B cell (primary cell): ENCODE measurements around the gene KLHL22. TPM values are rescaled to one million over a fixed set of nuclear protein-coding genes. Genes with fewer than 3 reads are reported as not detected.

Source experiments
- ATAC-seq: fragments of 200-7000 bp; cut with Tn5 transposase; one replicate; pipeline ENCODE4 v1.10.0; 2021; ENCODE audit warnings: low read depth, mild to moderate bottlenecking, moderate number of reproducible peaks, moderate library complexity
- CTCF ChIA-PET: fragments of 350-600 bp; sonication (Branson Sonifier 250); formaldehyde crosslinking; loops from one replicate; lab custom pipeline; 2021; ENCODE audit warnings: antibody characterized with exemption, inconsistent platforms; lab: Charles Lee
- POLR2A ChIA-PET: fragments of 350-600 bp; sonication (Branson Sonifier 250); formaldehyde crosslinking; loops from one replicate; lab custom pipeline; 2021; ENCODE audit warnings: antibody characterized with exemption; lab: Charles Lee
- DNase-seq: peaks from one replicate; pipeline ENCODE4 v3.0.0; 2013
- H2AFZ ChIP-seq: 2 replicates; pipeline ENCODE4 v1.6.1; 2012; ENCODE audit warnings: mild to moderate bottlenecking, low read depth, low read length; ENCODE audit not compliant: insufficient read depth, poor library complexity, severe bottlenecking
- H3K27ac ChIP-seq, 2 donors: 1 replicate in 1 of 2; 2 replicates in 1 of 2; pipeline ENCODE4 v1.5.1; 2012 to 2013; ENCODE audit warnings: low read length in 2 of 2, mild to moderate bottlenecking in 2 of 2, moderate library complexity in 1 of 2
- H3K27me3 ChIP-seq, 4 experiments: fragments of 200-600 bp in 1 of 4; sonication (generic) in 1 of 4; replicated peaks in 1 of 4; 1 replicate in 2 of 4; 2 replicates in 2 of 4; pipeline versions ENCODE4 v1.6.1 to v1.7.0; 2013 to 2016; ENCODE audit warnings: low read length in 3 of 4, mild to moderate bottlenecking in 2 of 4, mixed read lengths in 1 of 4, moderate library complexity in 1 of 4; ENCODE audit not compliant: insufficient read depth in 4 of 4, control insufficient read depth in 3 of 4; ENCODE audit errors: control extremely low read depth in 1 of 4
- H3K36me3 ChIP-seq, 2 experiments: replicated peaks in 1 of 2; 1 replicate in 1 of 2; 2 replicates in 1 of 2; pipeline versions ENCODE4 v1.6.1 to v1.7.1; 2013; ENCODE audit warnings: low read length in 1 of 2; ENCODE audit not compliant: insufficient read depth in 2 of 2, control insufficient read depth in 1 of 2; ENCODE audit errors: control extremely low read depth in 1 of 2, extremely low read depth in 1 of 2
- H3K4me1 ChIP-seq, 2 donors: fragments of 200-600 bp in 1 of 2; sonication (generic) in 1 of 2; 1 replicate in 1 of 2; 2 replicates in 1 of 2; pipeline versions ENCODE4 v1.5.1 to v1.6.1; 2013 to 2017; ENCODE audit warnings: low read length in 2 of 2; ENCODE audit not compliant: control insufficient read depth in 2 of 2, insufficient read depth in 2 of 2
- H3K4me2 ChIP-seq: replicated peaks from 2 replicates; pipeline ENCODE3; 2012; ENCODE audit warnings: mild to moderate bottlenecking, low read depth, low read length; ENCODE audit not compliant: poor library complexity, severe bottlenecking
- H3K4me3 ChIP-seq, 5 experiments: fragments of 200-600 bp in 1 of 5; sonication (generic) in 1 of 5; 1 replicate in 3 of 5; 2 replicates in 2 of 5; pipeline versions ENCODE4 v1.5.1 to v1.7.0; 2011 to 2016; ENCODE audit warnings: low read length in 4 of 5, mild to moderate bottlenecking in 4 of 5, low read depth in 2 of 5, control low read depth in 1 of 5, moderate library complexity in 1 of 5; ENCODE audit not compliant: insufficient read depth in 1 of 5; ENCODE audit errors: control extremely low read depth in 1 of 5, extremely low read depth in 1 of 5
- H3K79me2 ChIP-seq: fragments of 200-600 bp; sonication (generic); one replicate; pipeline ENCODE4 v1.6.0; 2016; ENCODE audit warnings: low read length; ENCODE audit not compliant: control insufficient read depth, insufficient read depth
- H3K9ac ChIP-seq: fragments of 200-600 bp; sonication (generic); 2 replicates; pipeline ENCODE4 v1.6.1; 2017; ENCODE audit warnings: mild to moderate bottlenecking, low read length, moderate library complexity
- H3K9me3 ChIP-seq, 3 donors: one replicate each; pipeline versions ENCODE4 v1.6.1 to v1.7.1; 2013; ENCODE audit warnings: low read length in 2 of 3; ENCODE audit not compliant: control insufficient read depth in 2 of 3, insufficient read depth in 1 of 3; ENCODE audit errors: control extremely low read depth in 1 of 3
- H4K20me1 ChIP-seq: 2 replicates; pipeline ENCODE4 v1.6.0; 2012; ENCODE audit warnings: mild to moderate bottlenecking, low read length; ENCODE audit not compliant: insufficient read depth, control insufficient read depth, poor library complexity, severe bottlenecking
- H3K27ac Mint-ChIP-seq: one replicate; pipeline ENCODE4 v1.8.0; 2021; ENCODE audit warnings: mixed read lengths
- H3K27me3 Mint-ChIP-seq: one replicate; pipeline ENCODE4 v1.8.0; 2021; ENCODE audit warnings: mixed read lengths
- H3K4me1 Mint-ChIP-seq: one replicate; pipeline ENCODE4 v1.8.0; 2021; ENCODE audit warnings: mixed read lengths
- H3K4me3 Mint-ChIP-seq: one replicate; pipeline ENCODE4 v1.8.0; 2021; ENCODE audit warnings: mixed read lengths
- H3K9me3 Mint-ChIP-seq: one replicate; pipeline ENCODE4 v1.8.0; 2022; ENCODE audit warnings: mixed read lengths; ENCODE audit not compliant: insufficient read depth
- EZH2 ChIP-seq: IDR thresholded peaks from 2 replicates; pipeline ENCODE4 v1.6.1; 2012; ENCODE audit warnings: borderline replicate concordance, low read depth, mild to moderate bottlenecking, moderate library complexity, low read length; ENCODE audit not compliant: insufficient read depth, poor library complexity, severe bottlenecking
- WGBS: methylation state at CpG from one replicate; pipeline ENCODE4 v1.1.5; 2013; ENCODE audit warnings: missing lambda C conversion rate; ENCODE audit not compliant: insufficient coverage; 5-methylcytosine and 5-hydroxymethylcytosine counted together
- intact Hi-C: fragments of 100-400 bp; cut with micrococcal nuclease; formaldehyde crosslinking; loops from one replicate; pipeline ENCODE4 v1.10.0; 2022
- polyA plus RNA-seq: library from polyadenylated mRNA; depleted of rRNA; stranded (reverse); fragments of >200 nt; gene quantifications from 2 replicates; pipeline ENCODE4 v1.2.3, GENCODE V29; 2012
- total RNA-seq, 2 donors: library from RNA; stranded (reverse); fragments of 120-200 nt in 1 of 2; gene quantifications; 1 replicate in 1 of 2; 2 replicates in 1 of 2; pipeline versions ENCODE4 v1.2.3 to v1.2.4, GENCODE V29; 2013 to 2022
- TF ChIP-seq, protein P1 (sequence below): fragments of 200-600 bp; IDR thresholded peaks from one replicate; pipeline ENCODE4 v1.8.0; 2022; ENCODE audit warnings: antibody characterized with exemption, mild to moderate bottlenecking

Gene KLHL22
- total and polyA plus RNA-seq, 2 donors (not counting 1 experiment from before 2014, with no cell fraction given), result 37.0 to 45.6 TPM

DNA sequence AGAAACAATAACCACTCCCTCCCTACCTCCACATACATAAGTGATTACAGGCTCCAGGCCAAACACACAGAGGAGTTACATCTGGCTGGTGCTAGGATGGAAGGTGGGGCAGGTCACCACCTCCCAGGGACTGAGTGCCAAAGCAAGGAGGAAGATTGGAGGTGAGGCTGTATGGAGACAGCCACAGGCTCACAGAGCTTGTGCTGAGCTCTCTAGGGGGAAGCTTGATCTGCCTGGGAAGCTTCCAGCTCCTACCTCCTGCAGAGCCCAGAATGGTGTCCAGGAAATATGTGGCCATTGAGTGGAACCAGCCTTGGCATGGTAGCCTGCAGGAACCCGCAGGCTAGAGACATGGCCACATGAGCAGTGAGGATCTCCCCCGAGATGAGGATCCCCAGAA lies 8.2 kb upstream of the KLHL22 start:
- Histone ChIP-seq H3K9me3 (no peaks in the 10 kb centered on the region), H3K27ac (no peak overlapping the region), H2AFZ (no peak overlapping the region), H3K4me2 (no peak overlapping the region), H3K4me1 (peaks cover 10 to 14% of the 10 kb centered on the region in 2 donors), H3K9ac (no peak overlapping the region), H3K4me3 (no peak overlapping the region), H4K20me1 (peaks cover 10% of the 10 kb centered on the region), H3K79me2 (peaks cover 25% of the 10 kb centered on the region), H3K27me3 (no peaks in the 10 kb centered on the region), H3K36me3 (no peaks in the 10 kb centered on the region)
- TF ChIP-seq, protein P1, sequence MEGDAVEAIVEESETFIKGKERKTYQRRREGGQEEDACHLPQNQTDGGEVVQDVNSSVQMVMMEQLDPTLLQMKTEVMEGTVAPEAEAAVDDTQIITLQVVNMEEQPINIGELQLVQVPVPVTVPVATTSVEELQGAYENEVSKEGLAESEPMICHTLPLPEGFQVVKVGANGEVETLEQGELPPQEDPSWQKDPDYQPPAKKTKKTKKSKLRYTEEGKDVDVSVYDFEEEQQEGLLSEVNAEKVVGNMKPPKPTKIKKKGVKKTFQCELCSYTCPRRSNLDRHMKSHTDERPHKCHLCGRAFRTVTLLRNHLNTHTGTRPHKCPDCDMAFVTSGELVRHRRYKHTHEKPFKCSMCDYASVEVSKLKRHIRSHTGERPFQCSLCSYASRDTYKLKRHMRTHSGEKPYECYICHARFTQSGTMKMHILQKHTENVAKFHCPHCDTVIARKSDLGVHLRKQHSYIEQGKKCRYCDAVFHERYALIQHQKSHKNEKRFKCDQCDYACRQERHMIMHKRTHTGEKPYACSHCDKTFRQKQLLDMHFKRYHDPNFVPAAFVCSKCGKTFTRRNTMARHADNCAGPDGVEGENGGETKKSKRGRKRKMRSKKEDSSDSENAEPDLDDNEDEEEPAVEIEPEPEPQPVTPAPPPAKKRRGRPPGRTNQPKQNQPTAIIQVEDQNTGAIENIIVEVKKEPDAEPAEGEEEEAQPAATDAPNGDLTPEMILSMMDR, result no peak
- no peaks in the 10 kb centered on the region for H3K9me3 Mint-ChIP-seq
- POLR2A ChIA-PET, result no interaction called here
- H3K4me1 Mint-ChIP-seq, result peaks cover 18% of the 10 kb centered on the region
- no peak overlapping the region for H3K4me3 Mint-ChIP-seq
- DNase-seq (no peak), ATAC-seq (no peak)
- no peaks in the 10 kb centered on the region for H3K27me3 Mint-ChIP-seq
- 89% methylated on average over 2 of the region's 2 CpGs for WGBS
- CTCF ChIA-PET, result no interaction called here
- H3K27ac Mint-ChIP-seq, result no peak overlapping the region
- intact Hi-C loops, result no loop called here

DNA sequence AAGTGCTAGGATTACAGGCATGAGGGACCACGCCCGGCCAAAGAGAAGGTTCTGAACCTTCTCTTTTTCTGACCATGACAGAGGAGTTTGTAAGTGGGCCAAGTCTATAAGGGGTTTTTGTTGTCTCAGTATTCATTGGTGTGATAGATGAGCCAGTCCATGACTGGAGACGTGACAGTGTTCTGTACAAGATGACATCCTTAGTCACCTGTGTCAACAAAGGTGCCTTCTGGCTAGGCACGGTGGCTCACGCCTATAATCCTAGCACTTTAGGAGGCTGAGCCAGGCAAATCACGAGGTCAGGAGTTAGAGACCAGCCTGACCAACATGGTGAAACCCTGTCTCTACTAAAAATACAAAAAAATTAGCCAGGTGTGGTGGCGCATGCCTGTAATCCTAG lies 4.2 kb upstream of the KLHL22 start:
- Histone ChIP-seq H4K20me1 (no peaks in the 10 kb centered on the region), H3K4me2 (no peak overlapping the region), H3K36me3 (no peaks in the 10 kb centered on the region), H3K9me3 (no peaks in the 10 kb centered on the region), H3K27me3 (no peaks in the 10 kb centered on the region), H2AFZ (no peak overlapping the region), H3K4me1 (peaks cover 1 to 11% of the 10 kb centered on the region in 2 donors), H3K4me3 (no peak overlapping the region), H3K27ac (no peak overlapping the region), H3K9ac (no peak overlapping the region), H3K79me2 (peaks cover 12% of the 10 kb centered on the region)
- no peaks in the 10 kb centered on the region for H3K27me3 Mint-ChIP-seq
- no peaks in the 10 kb centered on the region for H3K9me3 Mint-ChIP-seq
- no peak for DNase-seq
- ChIA-PET POLR2A (no interaction called here), CTCF (interaction anchor here (1.2 to 1.6 kb wide), 2 partner anchors 82 to 88 kb away, joined by 3 to 4 read pairs; no protein-coding TSS in a partner anchor)
- no peak overlapping the region for H3K4me3 Mint-ChIP-seq
- TF ChIP-seq, protein P1, result no peak
- TF ChIP-seq EZH2, result no peak
- H3K4me1 Mint-ChIP-seq, result peaks cover 3% of the 10 kb centered on the region
- intact Hi-C loops, result no loop called here
- H3K27ac Mint-ChIP-seq, result no peak overlapping the region
- no peak for ATAC-seq
- WGBS, result 93% methylated on average over 2 of the region's 7 CpGs
